SH-SY5Y (cell line): ENCODE data around the gene PRRC2C.

Experiments used
- GATA2 ChIP-seq: IDR thresholded peaks from 2 replicates; pipeline ENCODE4 v1.6.1; 2011; ENCODE audit warnings: mild to moderate bottlenecking, low read depth, low read length
- GATA3 ChIP-seq: IDR thresholded peaks from 2 replicates; pipeline ENCODE4 v1.6.1; 2011; ENCODE audit warnings: low read depth, mild to moderate bottlenecking, low read length, moderate library complexity

GRCh38 chr1:171640225-171640624, 154.9 kb downstream of the PRRC2C start:
- TF ChIP-seq GATA3 = no peak
- TF ChIP-seq GATA2 = no peak
